Measurements from ENCODE around the gene UBA1.

DNA sequence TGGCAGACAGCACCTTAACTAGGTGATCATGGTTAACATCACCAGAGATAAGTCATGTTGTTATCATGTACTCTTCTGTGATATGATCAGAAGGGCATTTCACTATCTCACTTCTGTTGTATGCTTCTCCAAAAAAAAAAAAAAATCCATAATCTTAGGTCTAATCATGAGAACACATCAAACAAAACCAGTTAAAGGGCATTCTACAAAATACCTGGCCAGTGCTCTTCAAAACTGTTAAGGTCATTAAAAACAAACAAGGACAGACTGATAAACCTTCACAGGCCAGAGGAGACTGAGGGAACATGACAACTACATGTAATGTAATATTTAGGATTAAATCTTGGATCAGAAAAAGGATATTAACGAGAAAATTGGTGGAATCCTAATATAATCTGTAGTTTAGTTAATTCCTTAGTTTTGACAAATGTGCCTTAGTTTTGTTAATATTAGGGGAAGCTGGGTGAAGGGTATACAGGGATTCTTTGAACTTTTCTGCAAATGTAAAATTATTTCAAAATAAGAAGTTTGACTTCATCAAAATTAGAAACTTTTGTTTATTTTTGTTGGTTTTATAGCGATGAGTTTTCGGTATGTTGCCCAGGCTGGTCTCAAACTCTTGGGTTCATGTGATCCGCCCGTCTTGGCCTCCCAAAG lies 30.6 kb upstream of the UBA1 start:
- TF ChIP-seq, protein P1, sequence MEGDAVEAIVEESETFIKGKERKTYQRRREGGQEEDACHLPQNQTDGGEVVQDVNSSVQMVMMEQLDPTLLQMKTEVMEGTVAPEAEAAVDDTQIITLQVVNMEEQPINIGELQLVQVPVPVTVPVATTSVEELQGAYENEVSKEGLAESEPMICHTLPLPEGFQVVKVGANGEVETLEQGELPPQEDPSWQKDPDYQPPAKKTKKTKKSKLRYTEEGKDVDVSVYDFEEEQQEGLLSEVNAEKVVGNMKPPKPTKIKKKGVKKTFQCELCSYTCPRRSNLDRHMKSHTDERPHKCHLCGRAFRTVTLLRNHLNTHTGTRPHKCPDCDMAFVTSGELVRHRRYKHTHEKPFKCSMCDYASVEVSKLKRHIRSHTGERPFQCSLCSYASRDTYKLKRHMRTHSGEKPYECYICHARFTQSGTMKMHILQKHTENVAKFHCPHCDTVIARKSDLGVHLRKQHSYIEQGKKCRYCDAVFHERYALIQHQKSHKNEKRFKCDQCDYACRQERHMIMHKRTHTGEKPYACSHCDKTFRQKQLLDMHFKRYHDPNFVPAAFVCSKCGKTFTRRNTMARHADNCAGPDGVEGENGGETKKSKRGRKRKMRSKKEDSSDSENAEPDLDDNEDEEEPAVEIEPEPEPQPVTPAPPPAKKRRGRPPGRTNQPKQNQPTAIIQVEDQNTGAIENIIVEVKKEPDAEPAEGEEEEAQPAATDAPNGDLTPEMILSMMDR (IDR thresholded peaks at IDR 0.05) = no peak
- TF ChIP-seq POLR2A (IDR thresholded peaks at IDR 0.05) (no peak), EP300 (IDR thresholded peaks at IDR 0.05; ENCODE audit: low read depth) (no peak), POLR2AphosphoS5 (IDR thresholded peaks at IDR 0.05) (no peak)
